Ovary (tissue), 9 donors: ENCODE measurements around the gene GPR108. TPM values are rescaled to one million over a fixed set of nuclear protein-coding genes. Genes with fewer than 3 reads are reported as not detected.
A peak's percentile ranks its signal among the peaks of the same experiment; 100 is the strongest.

Source experiments
- DNase-seq, 5 donors: peaks; one replicate each; pipeline ENCODE4 v3.0.0-alpha.2; 2019 to 2020
- H3K27ac ChIP-seq, 2 donors: fragments of 200-600 bp; one replicate each; pipeline versions ENCODE4 v1.5.1 to v1.8.0; 2019 to 2022
- H3K27me3 ChIP-seq: fragments of 200-600 bp; one replicate; pipeline ENCODE4 v1.8.0; 2022
- H3K36me3 ChIP-seq: fragments of 200-600 bp; sonication (generic); one replicate; pipeline ENCODE4 v1.5.1; 2019
- H3K4me1 ChIP-seq: one replicate; pipeline ENCODE4 v1.8.1; 2013; ENCODE audit warnings: mild to moderate bottlenecking, moderate library complexity; ENCODE audit not compliant: insufficient read depth
- H3K4me3 ChIP-seq: fragments of 200-600 bp; sonication (generic); one replicate; pipeline ENCODE4 v1.5.1; 2017
- H3K9me3 ChIP-seq, 2 donors: fragments of 200-600 bp in 1 of 2; sonication (generic) in 1 of 2; one replicate each; pipeline versions ENCODE4 v1.5.1 to v1.8.1; 2013 to 2019; ENCODE audit warnings: mild to moderate bottlenecking in 1 of 2, moderate library complexity in 1 of 2
- EP300 ChIP-seq: sonication (generic); formaldehyde crosslinking; IDR thresholded peaks from one replicate; pipeline ENCODE4 v1.6.1; 2017; ENCODE audit warnings: antibody characterized with exemption
- POLR2A ChIP-seq: fragments of 450-650 bp; IDR thresholded peaks from one replicate; pipeline ENCODE4 v1.6.1; 2017; ENCODE audit warnings: antibody characterized with exemption, mild to moderate bottlenecking, moderate library complexity
- WGBS, 3 donors: extraction: QIAGEN DNeasy Blood & Tissue Kit in 1 of 3; methylation state at CpG; one replicate each; pipeline versions ENCODE4 v1.1.5 to v1.1.7; 2013 to 2017; 5-methylcytosine and 5-hydroxymethylcytosine counted together
- intact Hi-C, 4 donors: fragments of 100-400 bp; cut with DNase I; formaldehyde crosslinking; loops; one replicate each; pipeline versions ENCODE4 v1.11.0 to v1.15.1; 2022 to 2023
- polyA plus RNA-seq, 2 donors: library from polyadenylated mRNA; stranded (reverse); fragments of 200-250 nt in 1 of 2; fragments of 350-450 nt in 1 of 2; fragmentation: Illumina TruSeq in 1 of 2; extraction: RNeasy Lipid Tissue Mini Kit (QIAGEN cat#74804) in 1 of 2; gene quantifications; one replicate each; pipeline ENCODE4 v1.2.3, GENCODE V29; 2013 to 2014
- total RNA-seq, 7 donors: library from RNA; depleted of rRNA in 2 of 7; stranded (reverse); fragments of >200 nt in 2 of 7; fragmentation: NEBNext Ultra II Directional in 3 of 7; extraction: Animal tissue kit (Norgen Biotek cat#: 25700) in 3 of 7; gene quantifications; one replicate each; pipeline versions ENCODE4 v1.1.0 to v1.2.4, GENCODE V29; 2016 to 2023
- TF ChIP-seq, protein P1 (sequence below), 3 donors: fragments of 450-650 bp in 2 of 3; fragments of 200-600 bp in 1 of 3; IDR thresholded peaks; one replicate each; pipeline versions ENCODE4 v1.5.1 to v1.8.0; 2016 to 2022; ENCODE audit warnings: antibody characterized with exemption in 3 of 3, mild to moderate bottlenecking in 1 of 3
- donor health status: DM: no; HTN: no; CAD: no; lungs with moderate emphysema.
- donor health status: DM: no; HTN: no; CAD: no.
- donor health status: Bipolar disorder and iron deficiency.
- donor health status: DM: yes; HTN: yes; CAD: no.
- donor health status: DM: no; HTN: no; CAD: no.
- donor health status: DM: yes; HTN: yes; CAD: no.

The GPR108 gene
- total and polyA plus RNA-seq, 9 donors: 34.0 to 76.6 (median 61.0) TPM

DNA sequence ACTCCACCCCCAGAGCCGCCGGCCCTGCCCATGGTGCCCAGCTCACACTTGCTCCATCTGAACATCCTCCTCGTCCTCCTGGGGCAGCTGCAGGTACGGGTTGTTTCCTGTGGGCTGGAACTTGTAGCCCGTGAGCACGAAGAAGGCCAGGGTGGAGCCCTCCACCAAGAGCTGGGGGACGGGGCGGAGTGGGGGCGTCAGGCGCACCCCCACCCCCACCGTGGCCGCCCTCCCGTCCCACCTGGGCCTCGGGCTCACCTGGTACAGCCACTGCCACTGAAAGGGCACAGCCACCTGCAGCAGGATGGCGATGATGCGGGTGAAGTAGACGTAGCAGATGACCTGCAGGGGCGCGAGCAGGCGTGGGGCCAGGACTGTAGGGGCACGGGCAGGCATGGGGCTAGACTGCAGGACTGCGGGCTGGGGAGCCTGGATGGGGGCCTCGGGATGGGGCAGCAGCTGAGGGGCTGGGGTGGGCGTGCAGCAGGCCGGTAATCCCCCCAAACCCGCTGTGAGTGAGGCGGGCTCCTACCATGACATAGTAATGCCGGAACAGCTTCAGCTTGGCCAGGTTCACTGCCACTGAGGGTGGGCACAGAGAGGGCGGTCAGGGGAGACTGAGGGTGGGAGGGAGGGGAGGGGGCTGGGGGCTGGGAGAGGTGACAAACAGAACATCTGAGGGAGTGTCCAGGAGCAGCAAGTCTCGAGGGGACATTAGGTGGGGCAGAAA is 6.3 kb downstream of the GPR108 start:
- WGBS, 3 donors: 81 to 88% (median 85%) methylated on average over 30 of the region's 30 CpGs
- Histone ChIP-seq H3K9me3 (no peaks in the 10 kb centered on the region), H3K36me3 (no peaks in the 10 kb centered on the region), H3K27me3 (no peaks in the 10 kb centered on the region), H3K27ac (peak overlapping the region in 1 of 2 donors; percentile 88), H3K4me3 (no peak overlapping the region), H3K4me1 (peaks cover 5% of the 10 kb centered on the region)
- TF ChIP-seq EP300 (no peak), POLR2A (no peak)
- TF ChIP-seq, protein P1, sequence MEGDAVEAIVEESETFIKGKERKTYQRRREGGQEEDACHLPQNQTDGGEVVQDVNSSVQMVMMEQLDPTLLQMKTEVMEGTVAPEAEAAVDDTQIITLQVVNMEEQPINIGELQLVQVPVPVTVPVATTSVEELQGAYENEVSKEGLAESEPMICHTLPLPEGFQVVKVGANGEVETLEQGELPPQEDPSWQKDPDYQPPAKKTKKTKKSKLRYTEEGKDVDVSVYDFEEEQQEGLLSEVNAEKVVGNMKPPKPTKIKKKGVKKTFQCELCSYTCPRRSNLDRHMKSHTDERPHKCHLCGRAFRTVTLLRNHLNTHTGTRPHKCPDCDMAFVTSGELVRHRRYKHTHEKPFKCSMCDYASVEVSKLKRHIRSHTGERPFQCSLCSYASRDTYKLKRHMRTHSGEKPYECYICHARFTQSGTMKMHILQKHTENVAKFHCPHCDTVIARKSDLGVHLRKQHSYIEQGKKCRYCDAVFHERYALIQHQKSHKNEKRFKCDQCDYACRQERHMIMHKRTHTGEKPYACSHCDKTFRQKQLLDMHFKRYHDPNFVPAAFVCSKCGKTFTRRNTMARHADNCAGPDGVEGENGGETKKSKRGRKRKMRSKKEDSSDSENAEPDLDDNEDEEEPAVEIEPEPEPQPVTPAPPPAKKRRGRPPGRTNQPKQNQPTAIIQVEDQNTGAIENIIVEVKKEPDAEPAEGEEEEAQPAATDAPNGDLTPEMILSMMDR (IDR thresholded peaks at IDR 0.05): no peak
- DNase-seq: peak in 2 of 5 donors; percentile 55 to 71
- intact Hi-C loops: no loop called here

GRCh38 chr19:6730153-6730804 is 7.1 kb downstream of the GPR108 start:
- no peaks in the 10 kb centered on the region for H3K9me3 ChIP-seq
- TF ChIP-seq POLR2A: no peak
- TF ChIP-seq, protein P1 (IDR thresholded peaks at IDR 0.05): no peak
- TF ChIP-seq EP300: no peak
- no peaks in the 10 kb centered on the region for H3K36me3 ChIP-seq
- H3K27ac ChIP-seq: peak overlapping the region in 1 of 2 donors; percentile 88
- H3K4me1 ChIP-seq: peaks cover 2% of the 10 kb centered on the region
- no peaks in the 10 kb centered on the region for H3K27me3 ChIP-seq
- peak overlapping the region; percentile 21 for H3K4me3 ChIP-seq
- peak; percentile 89 to 98 (median 95) for DNase-seq
- 39 to 43% (median 40%) methylated on average over 24 to 27 of the region's 27 CpGs for WGBS, 3 donors
- intact Hi-C loops: no loop called here

DNA sequence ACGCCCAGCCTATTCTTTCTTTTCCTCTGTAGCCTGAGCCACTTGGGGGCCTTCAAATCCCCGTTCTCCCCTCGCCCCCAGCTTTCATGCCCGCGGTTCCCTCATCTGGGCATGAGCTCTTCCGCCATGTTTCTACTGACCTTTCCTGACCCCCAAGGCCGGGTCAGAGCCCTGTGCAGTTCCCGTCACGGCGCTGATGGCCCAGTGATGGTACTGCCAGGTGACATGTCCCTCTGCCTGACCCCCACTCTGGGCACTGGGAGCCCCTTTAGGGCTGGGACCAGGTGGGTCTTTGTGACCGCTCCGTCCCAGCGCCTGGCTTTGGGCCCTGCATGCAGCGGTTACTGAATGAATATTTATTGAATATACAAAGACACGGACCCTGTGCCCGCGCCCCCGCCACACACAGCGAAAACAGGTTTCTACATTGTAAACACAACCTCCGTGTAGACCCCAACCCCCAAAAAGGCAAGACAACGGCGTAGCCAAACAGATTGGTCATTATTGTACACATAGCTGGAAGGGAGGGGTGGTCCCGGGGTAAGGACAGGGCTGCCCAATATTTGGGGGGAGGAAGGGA is 7.7 kb downstream of the GPR108 start:
- intact Hi-C loops: no loop called here

GRCh38 chr19:6728346-6728745 is 9.0 kb downstream of the GPR108 start:
- peaks cover 2% of the 10 kb centered on the region for H3K4me1 ChIP-seq
- 37 to 53% (median 44%) methylated on average over 8 of the region's 8 CpGs for WGBS, 3 donors
- H3K4me3 ChIP-seq: no peak overlapping the region
- H3K9me3 ChIP-seq: no peaks in the 10 kb centered on the region
- H3K27ac ChIP-seq: no peak overlapping the region
- intact Hi-C loops: no loop called here
- TF ChIP-seq EP300 (no peak), POLR2A (no peak)
- peak in 1 of 5 donors; percentile 17 for DNase-seq
- H3K27me3 ChIP-seq: no peaks in the 10 kb centered on the region
- H3K36me3 ChIP-seq: no peaks in the 10 kb centered on the region

More for the DNA sequence above, 7.7 kb downstream of the GPR108 start:
- Histone ChIP-seq H3K9me3 (no peaks in the 10 kb centered on the region), H3K27me3 (no peaks in the 10 kb centered on the region), H3K4me3 (peak overlapping the region; percentile 21), H3K36me3 (no peaks in the 10 kb centered on the region), H3K4me1 (peaks cover 2% of the 10 kb centered on the region), H3K27ac (peak overlapping the region in 1 of 2 donors; percentile 88)
- peak in 1 of 5 donors; percentile 50 for DNase-seq
- WGBS, 3 donors: 82 to 85% (median 83%) methylated on average over 23 of the region's 23 CpGs
- TF ChIP-seq, protein P1 (IDR thresholded peaks at IDR 0.05): no peak
- no peak for TF ChIP-seq EP300
- TF ChIP-seq POLR2A: no peak
